GM19043 (cell line): ENCODE results near the gene KIR2DL1.
"Not testable (repeated sequence)": the region's sequence is repeated elsewhere in the genome, so short reads cannot be mapped to it uniquely, and the experiment has no call there.

Experiments used
- ATAC-seq: cut with Tn5 transposase; IDR thresholded peaks from one replicate; pipeline ENCODE4 v1.9.1; 2021; ENCODE audit warnings: low read depth; ENCODE audit not compliant: unreplicated experiment

Gene KIR2DL1

DNA sequence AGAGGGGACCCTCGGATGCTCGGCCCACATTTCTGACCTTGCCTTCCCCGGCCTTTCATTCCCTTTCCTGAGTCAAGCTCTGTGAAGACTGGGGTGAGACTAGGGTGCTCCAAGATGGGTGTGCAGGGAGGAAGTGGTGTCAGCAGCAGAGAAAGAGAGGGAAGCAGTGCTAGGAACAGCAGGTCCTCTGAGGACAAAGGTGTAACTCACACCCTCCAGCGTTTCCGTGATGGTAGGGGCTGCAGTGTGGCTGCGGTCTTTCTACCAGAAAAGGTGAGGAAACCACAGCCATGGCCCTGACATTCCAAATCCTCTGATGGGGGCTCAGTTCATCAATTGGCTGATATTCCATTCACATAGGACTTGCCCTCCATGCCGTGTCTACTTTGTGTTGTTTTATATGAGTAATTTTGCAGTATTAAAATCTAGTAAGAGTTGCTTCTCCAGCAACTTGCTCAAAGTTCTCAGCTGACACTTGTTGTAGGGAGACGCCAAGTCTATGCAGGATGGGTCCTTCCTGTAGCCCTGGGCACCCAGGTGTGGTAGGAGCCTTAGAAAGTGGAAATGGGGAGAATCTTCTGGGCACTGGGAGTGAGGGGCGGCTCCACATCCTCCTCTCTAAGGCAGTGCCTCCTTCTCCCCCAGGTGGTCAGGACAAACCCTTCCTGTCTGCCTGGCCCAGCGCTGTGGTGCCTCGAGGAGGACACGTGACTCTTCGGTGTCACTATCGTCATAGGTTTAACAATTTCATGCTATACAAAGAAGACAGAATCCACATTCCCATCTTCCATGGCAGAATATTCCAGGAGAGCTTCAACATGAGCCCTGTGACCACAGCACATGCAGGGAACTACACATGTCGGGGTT, 48.3 kb downstream of the KIR2DL1 start:
- no peak for ATAC-seq

DNA sequence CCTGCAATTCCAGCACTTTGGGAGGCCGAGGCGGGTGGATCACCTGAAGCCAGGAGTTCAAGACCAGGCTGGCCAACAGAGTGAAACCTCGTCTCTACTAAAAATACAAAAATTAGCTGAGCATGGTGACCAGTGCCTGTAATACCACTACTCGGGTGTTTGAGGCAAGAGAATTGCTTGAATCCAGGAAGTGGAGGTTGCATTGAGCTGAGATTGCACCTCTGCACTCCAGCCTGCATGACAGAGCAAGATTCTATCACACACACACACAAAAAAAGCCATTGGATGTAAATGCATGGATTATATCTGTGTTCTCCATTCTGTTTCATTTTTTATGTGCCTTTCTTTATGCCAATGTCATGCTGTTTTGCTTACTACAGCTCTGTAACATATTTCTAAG, 54.8 kb downstream of the KIR2DL1 start:
- not testable (repeated sequence) for ATAC-seq

DNA sequence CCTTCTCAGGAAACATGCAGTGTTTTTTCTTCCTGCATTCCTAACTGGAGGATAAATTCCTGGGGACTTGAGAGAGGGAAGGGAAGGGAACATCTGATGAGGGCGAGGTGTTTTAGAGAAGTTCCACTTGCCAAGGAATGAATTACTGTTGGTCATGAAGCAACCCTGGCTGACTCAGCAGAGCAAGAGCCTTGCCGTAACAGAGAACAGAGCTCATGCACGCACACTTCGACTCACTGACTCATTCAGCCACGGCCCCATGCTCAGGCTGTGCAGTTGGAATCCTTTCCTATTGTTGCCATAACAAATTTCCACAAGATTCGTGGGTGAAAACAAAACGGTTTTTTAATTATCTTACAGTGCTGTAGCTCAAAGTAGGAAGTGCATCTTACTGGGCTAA, 55.7 kb downstream of the KIR2DL1 start:
- ATAC-seq: not testable (repeated sequence)

DNA sequence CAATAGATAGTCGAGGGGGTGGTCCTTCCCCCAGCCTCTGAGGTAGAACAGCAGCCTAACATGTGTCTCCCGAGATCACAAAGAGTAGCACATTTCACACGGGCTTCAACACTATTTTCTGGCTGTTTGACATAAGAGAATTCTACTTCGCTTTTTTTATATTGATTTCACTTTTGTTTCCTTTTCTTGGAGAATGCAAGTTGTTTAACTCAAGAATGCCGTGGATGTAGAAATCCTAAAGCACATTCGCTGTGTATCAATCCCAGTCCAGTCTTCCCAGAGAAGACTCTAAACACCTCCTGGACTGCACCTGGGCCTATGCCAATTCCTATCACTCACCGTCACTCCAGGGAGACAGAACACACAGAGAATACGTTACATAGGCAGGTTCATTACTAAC, 58.5 kb downstream of the KIR2DL1 start:
- ATAC-seq: not testable (repeated sequence)

DNA sequence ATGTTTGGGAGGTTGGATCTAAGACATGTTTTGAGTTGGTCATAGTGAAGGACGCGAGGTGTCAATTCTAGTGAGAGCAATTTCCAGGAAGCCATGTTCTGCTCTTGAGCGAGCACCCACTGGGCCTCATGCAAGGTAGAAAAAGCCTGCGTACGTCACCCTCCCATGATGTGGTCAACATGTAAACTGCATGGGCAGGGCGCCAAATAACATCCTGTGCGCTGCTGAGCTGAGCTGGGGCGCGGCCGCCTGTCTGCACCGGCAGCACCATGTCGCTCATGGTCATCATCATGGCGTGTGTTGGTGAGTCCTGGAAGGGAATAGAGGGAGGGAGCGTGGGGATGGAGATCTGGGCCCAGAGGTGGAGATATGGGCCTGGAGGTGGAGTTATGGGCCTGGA, 62.9 kb downstream of the KIR2DL1 start, which contains the start of gene KIR2DS4:
KIR2DS4 (plus strand) TSS at position 181 of the 400 bp plus-strand sequence.
- not testable (repeated sequence) for ATAC-seq
